ENCODE data around the gene NTM. TPM values are rescaled to one million over a fixed set of nuclear protein-coding genes. Genes with fewer than 3 reads are reported as not detected.

The NTM gene
- total RNA-seq, 1 donor from 2014 or later = not detected

DNA sequence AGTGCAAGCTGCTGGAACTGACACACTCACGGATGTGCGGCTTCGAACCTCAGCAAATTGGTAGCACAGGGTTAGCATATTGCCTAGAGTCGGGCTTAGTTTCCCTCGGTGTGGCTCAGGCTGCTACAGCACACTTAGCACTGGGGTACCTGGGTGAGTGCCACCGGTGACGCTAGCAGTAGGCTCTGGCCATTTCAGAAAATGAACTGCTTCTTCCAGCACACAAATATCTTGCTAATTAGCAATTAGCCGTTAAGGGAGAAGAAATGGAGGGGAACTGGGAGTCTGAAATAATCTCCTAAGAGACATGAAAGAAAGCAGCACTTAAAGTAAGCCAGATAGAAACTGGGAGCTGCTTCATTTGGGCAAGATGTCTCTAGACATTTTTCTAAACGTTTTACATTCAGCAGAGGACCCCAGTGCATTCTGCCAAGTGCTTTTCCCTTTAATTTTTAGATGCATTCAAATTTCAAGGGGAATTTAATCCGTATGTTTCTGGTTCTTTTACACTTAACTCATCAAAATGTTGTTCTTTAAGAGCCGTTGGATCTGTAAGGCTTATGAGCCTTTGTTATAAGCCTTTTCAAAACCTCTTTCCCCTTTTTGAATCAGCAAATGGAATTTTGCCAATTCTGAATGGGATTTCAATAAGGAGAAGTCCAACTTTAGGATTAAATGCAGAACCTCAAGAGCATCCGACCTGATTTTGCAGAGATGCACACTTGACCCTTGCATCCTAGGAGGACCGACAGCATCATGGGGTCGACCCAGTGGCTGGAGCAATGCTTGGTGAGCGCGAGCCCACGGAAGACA is 708.1 kb downstream of the NTM start:
- TF ChIP-seq, protein P1, sequence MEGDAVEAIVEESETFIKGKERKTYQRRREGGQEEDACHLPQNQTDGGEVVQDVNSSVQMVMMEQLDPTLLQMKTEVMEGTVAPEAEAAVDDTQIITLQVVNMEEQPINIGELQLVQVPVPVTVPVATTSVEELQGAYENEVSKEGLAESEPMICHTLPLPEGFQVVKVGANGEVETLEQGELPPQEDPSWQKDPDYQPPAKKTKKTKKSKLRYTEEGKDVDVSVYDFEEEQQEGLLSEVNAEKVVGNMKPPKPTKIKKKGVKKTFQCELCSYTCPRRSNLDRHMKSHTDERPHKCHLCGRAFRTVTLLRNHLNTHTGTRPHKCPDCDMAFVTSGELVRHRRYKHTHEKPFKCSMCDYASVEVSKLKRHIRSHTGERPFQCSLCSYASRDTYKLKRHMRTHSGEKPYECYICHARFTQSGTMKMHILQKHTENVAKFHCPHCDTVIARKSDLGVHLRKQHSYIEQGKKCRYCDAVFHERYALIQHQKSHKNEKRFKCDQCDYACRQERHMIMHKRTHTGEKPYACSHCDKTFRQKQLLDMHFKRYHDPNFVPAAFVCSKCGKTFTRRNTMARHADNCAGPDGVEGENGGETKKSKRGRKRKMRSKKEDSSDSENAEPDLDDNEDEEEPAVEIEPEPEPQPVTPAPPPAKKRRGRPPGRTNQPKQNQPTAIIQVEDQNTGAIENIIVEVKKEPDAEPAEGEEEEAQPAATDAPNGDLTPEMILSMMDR (IDR thresholded peaks at IDR 0.05) = no peak
- ChIA-PET CTCF (no interaction called here), POLR2A (no interaction called here)
- no peak overlapping the region for H3K4me3 Mint-ChIP-seq
- H3K36me3 Mint-ChIP-seq (ENCODE audit: low read depth) = no peaks in the 10 kb centered on the region
- no peak for DNase-seq
- H3K27ac Mint-ChIP-seq = no peak overlapping the region
- intact Hi-C loops (cut with micrococcal nuclease) = no loop called here
- no peaks in the 10 kb centered on the region for H3K27me3 Mint-ChIP-seq
- H3K4me1 Mint-ChIP-seq = no peaks in the 10 kb centered on the region
- no peak for ATAC-seq (ENCODE audit: low read depth)
- H3K9me3 Mint-ChIP-seq = peaks cover 8% of the 10 kb centered on the region

- ChIA-PET CTCF (no interaction called here), POLR2A (no interaction called here)
- Mint-ChIP-seq H3K27ac (no peak overlapping the region), H3K9me3 (peaks cover 10% of the 10 kb centered on the region), H3K27me3 (no peaks in the 10 kb centered on the region), H3K4me1 (no peaks in the 10 kb centered on the region), H3K4me3 (no peak overlapping the region), H3K36me3 (ENCODE audit: low read depth) (no peaks in the 10 kb centered on the region)
- DNase-seq (no peak), ATAC-seq (ENCODE audit: low read depth) (no peak)
- TF ChIP-seq, protein P1 (IDR thresholded peaks at IDR 0.05) = no peak
- intact Hi-C loops (cut with micrococcal nuclease) = no loop called here
Observed at GRCh38 chr11:132080127-132080526, 709.7 kb downstream of the NTM start.

DNA sequence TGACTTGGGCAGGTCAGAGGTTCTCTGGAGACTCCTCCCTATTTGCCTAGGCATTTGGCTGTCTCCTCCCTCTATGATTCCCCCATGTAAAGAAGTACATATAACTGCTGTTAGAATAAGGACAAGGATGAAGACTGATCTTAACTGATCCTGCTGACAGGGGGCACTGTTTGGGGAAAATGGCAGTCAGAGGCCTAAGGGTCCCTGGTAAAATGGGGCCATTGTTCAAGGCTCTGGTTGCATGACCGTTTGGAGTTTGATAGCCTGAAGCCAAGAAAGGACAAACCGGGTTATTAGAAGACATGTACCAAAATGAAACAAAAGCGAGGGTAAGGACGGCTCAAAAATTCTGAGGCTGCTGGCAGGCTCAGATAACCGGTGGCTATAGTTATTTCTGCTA is 712.2 kb downstream of the NTM start:
- TF ChIP-seq, protein P1 (IDR thresholded peaks at IDR 0.05) = no peak
- no peaks in the 10 kb centered on the region for H3K36me3 Mint-ChIP-seq (ENCODE audit: low read depth)
- ATAC-seq (ENCODE audit: low read depth) = no peak
- peaks cover 8% of the 10 kb centered on the region for H3K9me3 Mint-ChIP-seq
- H3K27me3 Mint-ChIP-seq = no peaks in the 10 kb centered on the region
- CTCF ChIA-PET = no interaction called here
- DNase-seq = no peak
- no peak overlapping the region for H3K27ac Mint-ChIP-seq
- H3K4me3 Mint-ChIP-seq = no peak overlapping the region
- POLR2A ChIA-PET = no interaction called here
- no peaks in the 10 kb centered on the region for H3K4me1 Mint-ChIP-seq
- intact Hi-C loops (cut with micrococcal nuclease) = no loop called here

GRCh38 chr11:132084433-132084832 is 714.0 kb downstream of the NTM start:
- POLR2A ChIA-PET = no interaction called here

DNA sequence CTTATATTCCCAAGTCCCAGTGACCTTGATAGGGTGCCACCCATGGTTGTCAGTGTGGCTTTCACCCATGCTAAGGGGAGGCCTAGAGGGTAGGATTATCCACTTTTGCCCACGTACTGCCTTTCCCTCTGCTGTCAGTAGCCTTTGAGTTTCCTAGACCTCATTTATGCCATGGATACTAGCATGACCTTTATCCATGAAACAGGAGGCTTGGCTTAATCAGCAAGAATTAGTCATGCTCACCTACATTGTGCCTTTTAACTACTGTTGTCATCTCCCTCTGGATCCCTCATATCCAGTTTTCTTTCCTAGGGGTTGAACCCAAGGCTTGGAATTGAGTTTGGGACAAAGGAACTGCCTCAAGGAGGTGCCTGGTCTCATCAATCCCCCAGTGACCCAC is 716.7 kb downstream of the NTM start:
- ATAC-seq (ENCODE audit: low read depth) = no peak
- Mint-ChIP-seq H3K27me3 (no peaks in the 10 kb centered on the region), H3K4me3 (no peak overlapping the region), H3K4me1 (no peaks in the 10 kb centered on the region), H3K9me3 (peaks cover 18% of the 10 kb centered on the region), H3K27ac (no peak overlapping the region), H3K36me3 (ENCODE audit: low read depth) (no peaks in the 10 kb centered on the region)
- POLR2A ChIA-PET = no interaction called here
- CTCF ChIA-PET = no interaction called here
- intact Hi-C loops (cut with micrococcal nuclease) = no loop called here
- DNase-seq = no peak
- TF ChIP-seq, protein P1 (IDR thresholded peaks at IDR 0.05) = no peak

More at GRCh38 chr11:132084433-132084832, 714.0 kb downstream of the NTM start:
- CTCF ChIA-PET = no interaction called here
- TF ChIP-seq, protein P1 (IDR thresholded peaks at IDR 0.05) = no peak
- H3K9me3 Mint-ChIP-seq = peaks cover 12% of the 10 kb centered on the region
- no peaks in the 10 kb centered on the region for H3K36me3 Mint-ChIP-seq (ENCODE audit: low read depth)
- ATAC-seq (ENCODE audit: low read depth) (no peak), DNase-seq (no peak)
- intact Hi-C loops (cut with micrococcal nuclease) = no loop called here
- no peak overlapping the region for H3K27ac Mint-ChIP-seq
- no peaks in the 10 kb centered on the region for H3K4me1 Mint-ChIP-seq
- H3K4me3 Mint-ChIP-seq = no peak overlapping the region
- H3K27me3 Mint-ChIP-seq = no peaks in the 10 kb centered on the region
